Stimulated activated CD8-positive, alpha-beta memory T cell treated with anti-CD3 and anti-CD28 coated beads, Interleukin-12 subunit alpha, Interleukin-12 subunit beta, amount 100 ng/mL, for 1 hour (primary cell): ENCODE data around the gene PTGES2.
"Not testable (repeated sequence)": the region's sequence is repeated elsewhere in the genome, so short reads cannot be mapped to it uniquely, and the experiment has no call there.

ENCODE experiments used
- DNase-seq: peaks from one replicate; pipeline ENCODE4 v3.0.0-alpha.2; 2020; ENCODE audit warnings: low read depth

The PTGES2 gene

DNA sequence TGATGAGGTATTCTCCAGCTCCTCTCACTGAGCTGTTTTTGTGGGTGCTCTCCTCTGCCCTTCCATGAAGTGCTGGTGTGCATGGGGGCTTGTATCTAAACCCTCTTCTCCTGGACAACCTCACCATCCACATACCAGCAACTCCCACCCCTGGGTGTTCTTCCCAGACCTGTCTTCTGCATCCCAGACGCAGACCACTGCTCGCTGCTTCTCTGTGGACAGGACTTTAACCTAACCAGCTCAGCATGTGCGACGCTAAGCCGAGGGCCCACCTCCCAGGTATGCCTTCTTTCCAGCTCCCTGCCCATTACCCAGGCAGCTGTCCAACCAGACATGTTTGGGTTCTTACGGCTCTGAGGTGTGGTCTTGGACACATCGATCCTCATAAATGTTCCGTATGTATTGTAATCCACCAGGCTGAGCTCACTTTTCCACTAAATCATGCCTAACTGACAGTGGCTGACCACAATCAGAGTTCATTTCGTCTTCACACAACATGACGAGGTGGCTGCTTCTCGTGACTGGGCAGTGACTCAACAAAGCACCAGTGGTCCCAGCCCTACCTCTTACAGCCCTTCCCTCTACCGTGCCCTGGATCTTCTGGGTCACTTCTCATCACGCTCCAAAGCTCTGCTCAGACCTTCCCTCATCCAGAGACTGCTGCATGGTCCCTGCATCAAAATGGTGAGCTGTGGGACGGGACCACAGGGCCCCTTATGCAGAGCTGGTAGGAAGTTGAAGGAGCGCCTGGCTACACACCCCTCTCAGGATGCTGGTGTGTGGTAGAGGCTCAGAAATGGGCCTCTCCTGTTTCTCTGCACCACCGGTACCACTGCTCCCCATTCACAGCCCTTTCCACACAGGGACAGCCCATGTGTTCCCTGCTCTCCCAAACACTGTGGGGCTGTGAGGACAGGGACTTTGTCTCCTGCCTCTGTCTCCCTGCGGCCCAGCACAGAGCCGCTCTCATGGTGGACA lies 9.6 kb upstream of the PTGES2 start:
- no peak for DNase-seq

- not testable (repeated sequence) for DNase-seq
Observed at GRCh38 chr9:128135561-128135960, 8.0 kb upstream of the PTGES2 start.

DNA sequence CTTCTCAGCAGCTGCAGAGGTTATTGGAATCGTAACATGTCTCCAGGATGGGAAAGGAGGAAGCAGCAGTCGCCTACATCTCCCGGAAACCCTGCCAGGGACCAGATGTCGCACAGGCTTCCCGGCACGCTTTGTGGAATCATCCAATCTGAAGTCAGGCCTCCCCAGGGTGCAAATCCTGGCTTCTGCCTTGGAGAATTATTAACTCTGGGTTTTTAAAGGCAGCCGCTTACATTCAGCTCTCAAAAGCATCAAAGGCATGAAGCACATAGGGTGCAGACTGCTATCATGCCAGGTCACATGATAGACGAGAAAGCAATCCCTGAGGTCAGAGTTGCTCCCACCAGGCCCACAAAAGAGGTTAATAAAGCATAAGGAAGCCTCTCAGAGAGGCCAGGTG lies 4.6 kb upstream of the PTGES2 start:
- not testable (repeated sequence) for DNase-seq

DNA sequence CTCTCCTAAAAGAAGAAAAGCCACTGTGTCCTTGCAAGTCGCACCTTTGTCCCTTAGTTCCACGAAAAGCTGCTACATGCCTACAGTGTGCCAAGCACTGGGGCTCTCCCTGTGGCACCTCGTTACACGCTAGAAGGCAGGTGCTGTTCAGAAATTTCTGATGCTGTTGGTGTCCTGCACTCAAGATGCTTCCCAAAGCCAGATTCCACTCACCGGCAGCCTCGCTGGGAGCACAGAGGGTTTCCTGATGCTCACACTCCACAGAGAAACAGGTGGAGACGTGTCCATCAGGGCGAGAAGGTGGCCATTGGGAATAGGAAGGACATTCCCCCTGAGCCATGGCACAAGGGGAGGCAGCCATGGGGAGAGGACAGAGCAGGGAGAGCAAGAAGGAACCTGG lies 3.8 kb upstream of the PTGES2 start:
- not testable (repeated sequence) for DNase-seq

DNA sequence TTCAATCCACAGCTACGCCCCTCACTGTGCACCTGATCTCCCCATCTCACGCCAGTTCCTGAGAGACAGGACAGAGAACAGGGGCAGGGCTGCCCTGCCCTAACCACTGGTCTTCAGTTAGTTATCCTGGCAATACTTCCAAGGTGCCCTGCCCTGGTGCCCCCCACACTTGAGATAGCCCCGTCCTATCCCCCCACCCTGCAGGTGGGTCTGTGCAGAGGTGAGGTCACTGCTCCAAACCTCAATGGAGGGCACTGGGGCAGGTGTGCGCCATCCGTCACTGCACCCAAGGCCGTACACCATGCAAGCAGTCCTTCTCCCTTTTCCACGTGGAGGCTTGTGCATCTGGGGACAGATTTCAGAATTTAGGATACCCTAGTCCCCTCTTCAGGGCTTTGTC lies 3.1 kb upstream of the PTGES2 start:
- not testable (repeated sequence) for DNase-seq

DNA sequence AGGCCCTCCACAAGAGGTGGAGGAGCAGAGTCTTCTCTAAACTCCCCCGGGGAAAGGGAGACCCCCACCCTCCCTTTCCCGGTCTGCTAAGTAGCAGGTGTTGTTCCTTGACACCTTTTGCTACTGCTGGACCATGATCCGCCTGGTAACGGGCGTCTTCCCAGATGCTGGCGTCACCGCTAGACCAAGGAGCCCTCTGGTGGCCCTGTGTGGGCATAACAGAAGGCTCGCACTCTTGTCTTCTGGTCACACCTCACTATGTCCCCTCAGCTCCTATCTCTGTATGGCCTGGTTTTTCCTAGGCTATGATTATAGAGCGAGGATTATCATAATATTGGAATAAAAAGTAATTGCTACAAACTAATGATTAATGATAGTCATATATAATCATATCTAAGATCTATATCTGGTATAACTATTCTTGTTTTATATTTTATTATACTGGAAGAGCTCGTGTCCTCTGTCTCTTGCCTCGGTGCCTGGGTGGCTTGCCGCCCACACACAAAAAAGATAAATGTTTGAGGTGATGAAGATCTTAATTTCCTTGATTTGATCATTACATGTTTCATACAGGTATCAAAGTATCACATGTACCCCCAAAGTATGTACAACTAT lies 2.6 kb upstream of the PTGES2 start:
- DNase-seq: not testable (repeated sequence)

DNA sequence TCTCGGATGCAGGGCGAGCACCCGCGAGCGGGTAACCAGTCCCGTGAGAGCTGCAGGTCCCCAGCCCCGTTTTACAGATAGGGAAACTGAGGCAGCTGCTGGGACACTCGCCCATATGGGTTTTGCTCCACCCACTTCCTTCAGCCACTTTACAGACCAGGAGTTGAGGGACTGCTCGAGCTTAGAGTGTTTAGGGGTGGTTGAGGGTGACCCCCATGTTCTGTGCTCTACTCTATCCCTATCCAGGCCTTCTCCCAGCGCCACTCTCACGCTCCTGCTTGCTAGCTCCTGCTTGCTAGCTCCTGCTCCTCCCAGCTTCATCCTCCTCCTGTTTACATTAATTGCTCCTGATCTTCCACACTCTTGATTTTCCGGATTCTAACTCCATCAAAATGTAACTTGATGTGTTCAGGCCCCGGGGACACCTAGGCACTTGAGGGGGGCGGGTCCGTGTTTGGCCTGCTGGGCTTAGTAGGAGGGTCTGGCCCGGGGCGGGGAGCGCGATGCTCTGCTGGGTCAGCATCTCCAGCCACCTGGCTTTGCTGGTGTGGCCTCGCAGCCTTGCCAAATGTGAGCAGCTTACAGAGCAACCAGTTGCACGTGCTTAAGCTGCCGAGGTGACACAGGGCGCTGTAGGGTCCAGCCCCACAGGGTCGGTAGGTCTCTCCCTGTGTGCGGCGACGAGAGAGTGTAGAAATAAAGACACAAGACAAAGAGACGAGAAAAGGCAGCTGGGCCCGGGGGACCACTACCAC lies 1.5 kb upstream of the PTGES2 start:
- no peak for DNase-seq

DNA sequence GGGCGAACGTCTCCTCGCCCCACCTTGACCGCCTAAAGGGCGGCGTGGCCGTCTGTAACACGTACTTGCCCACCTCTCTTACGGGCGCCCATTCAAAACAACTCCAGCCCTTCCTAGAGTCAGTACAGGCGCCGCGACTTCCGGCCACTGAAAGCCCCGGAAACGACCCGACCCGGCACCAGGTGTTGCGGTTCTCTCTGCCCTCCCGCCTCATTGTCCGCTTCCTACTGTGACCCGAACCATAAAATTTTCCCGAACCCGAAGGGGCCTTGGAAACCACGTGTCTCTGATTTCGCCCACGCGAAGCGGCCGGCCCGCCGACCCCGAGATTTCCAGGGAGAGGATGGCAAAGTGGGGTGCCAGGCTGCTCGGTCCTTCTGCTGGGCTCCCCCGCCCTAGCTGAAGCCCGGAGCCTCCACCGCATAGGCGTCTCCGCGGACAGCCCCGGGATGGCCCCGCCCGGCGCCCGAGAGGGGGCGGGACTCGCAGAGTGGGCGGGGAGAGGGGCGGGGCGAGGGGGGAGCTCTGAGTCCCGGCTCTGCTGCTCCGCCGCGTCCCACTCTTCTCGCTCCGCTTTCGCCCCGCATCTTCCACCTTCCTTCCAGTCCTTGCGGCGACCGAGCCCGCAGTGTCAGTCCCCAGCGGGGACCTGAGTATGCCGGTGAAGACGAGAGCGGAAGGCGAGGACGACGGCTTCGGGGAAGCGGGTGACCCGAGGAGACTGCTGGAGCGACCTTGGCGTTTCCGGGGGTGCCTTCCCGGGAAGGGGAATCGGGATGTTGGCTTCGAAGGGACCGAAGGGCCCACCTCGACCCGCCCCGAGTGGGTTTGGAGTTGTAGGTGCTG lies 684 bp upstream of the PTGES2 start:
- peak; percentile 65 for DNase-seq

DNA sequence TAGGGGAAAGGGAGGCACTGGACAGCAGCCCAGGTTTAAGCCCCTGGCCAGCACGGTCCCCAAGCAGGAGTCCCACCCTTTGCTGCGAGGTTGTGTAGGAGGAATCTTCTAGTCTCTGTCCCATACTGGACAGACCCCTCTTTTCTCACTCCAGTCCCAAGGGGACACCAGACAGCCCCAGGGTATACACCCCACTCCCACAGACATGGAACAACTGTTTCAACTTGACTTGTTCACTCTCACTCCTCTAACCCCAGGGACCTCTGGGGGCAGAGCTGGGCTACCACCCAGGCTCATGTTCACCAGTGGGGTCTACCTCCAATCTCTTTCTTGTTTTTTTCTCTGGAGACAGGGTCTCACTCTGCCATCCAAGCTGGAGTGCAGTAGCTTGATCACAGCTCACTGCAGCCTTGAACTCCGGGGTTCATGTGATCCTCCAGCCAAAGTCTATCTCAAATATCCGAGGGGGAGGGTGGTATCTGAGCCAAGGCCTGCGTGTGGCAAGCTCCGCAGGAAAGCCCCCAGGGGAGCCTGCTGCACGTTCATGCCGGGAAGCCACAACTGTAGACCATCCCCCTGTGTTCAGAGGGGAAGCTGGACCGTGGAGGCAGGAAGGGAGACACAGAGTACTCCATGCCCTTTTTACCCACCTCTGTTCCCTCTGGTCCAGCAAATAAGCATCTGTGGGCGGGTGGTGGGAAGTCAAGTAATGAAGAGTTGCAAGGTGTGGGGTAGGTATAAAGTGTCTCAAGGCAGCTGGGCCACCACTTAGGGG lies 1.8 kb downstream of the PTGES2 start:
- DNase-seq: no peak

DNA sequence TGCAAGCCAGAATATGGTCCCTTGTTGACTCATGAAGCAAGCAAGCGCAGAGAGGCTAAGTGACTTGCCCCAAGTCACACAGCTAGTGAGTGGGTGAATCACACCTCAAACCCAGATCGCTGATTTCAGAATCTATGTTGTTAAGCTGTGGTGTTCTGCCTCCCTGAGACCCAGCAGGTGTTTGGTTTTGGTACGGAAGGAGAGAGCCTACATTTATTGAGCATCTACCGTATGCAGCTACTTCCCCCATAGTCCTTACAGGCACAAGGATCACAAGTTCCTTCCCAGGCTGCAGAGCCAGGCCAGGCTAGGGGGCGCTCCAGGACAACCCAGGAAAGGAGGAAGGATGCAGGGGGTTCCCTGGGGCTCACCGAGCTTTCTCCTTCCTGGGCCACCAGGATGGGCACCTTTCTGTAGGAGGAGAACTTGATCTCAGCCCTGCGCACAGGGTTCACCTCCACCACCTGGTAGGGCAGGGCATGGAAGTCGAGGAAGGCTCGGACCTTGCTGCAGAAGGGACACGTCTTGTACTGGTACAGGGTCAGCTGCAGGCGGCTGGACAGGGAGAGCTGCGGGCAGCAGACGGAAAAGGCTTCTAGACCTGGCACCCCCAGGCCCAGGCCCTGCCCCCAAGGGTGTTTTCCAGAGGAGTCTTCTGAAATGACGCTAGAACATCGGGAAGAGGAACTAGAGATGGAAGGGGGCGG lies 2.5 kb downstream of the PTGES2 start:
- peak; percentile 21 for DNase-seq

- DNase-seq: no peak
Observed at GRCh38 chr9:128124451-128124850, 3.1 kb downstream of the PTGES2 start.

GRCh38 chr9:128123451-128124080 lies 4.0 kb downstream of the PTGES2 start:
- DNase-seq: no peak

DNA sequence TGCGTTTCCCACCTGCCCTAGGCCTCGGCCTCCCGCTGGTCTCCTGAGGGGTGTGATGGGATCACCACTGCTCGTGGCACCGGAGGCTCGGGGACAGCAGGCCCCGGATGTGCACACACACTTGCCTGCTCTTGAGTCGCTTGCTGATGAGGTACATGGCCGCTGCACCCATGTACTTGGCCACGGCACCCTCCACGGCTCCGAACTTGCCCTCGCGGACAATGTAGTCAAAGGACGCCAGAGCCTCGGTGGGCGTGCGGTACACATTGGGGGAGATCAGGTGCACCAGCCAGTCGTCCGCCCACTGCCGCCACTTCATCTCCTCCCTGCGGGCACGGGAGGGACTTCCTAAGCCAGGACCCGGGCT lies 4.7 kb downstream of the PTGES2 start:
- no peak for DNase-seq

DNA sequence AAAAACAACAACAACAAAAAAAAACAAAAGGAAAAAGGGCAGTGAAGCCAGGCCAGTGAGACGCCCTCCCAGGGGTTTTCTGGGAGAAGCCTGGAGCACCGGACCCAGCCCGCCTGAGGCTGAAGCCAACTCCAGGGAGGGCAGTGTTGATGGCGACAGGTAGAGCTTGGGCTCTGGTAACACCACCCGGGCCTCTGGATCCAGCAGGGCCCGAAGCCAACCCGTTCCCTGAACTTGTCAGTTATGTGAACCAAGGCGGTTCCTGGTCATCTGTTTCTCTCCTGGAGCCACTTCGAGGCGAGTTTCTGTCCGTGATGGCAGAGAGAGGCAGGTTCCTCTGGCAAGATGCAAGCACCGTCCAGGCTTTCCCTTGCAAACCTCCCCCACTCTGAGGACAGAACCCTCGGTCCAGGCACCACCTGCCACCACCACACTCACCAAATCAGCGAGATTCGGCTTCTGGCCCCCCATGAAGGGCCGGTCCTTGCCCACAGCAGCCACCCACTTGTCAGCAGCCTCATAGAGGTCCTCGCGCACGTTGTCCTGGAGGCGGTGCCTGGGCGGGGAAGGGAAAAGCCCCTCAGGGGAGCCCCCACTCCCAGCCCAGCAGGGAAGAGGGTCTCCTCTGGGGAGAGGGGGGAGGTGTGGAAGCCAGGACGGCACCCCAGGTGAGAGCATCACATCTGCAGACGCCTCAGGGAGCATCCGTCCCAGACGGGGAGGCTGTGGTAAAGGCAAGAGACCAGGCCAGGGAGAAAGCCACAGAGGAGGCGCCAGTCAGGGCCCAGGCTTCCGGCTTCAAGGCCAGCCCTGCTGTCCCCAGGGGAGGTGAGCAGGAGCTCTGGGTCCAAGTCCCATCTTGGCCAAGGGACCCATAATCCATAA lies 5.4 kb downstream of the PTGES2 start:
- DNase-seq: no peak

DNA sequence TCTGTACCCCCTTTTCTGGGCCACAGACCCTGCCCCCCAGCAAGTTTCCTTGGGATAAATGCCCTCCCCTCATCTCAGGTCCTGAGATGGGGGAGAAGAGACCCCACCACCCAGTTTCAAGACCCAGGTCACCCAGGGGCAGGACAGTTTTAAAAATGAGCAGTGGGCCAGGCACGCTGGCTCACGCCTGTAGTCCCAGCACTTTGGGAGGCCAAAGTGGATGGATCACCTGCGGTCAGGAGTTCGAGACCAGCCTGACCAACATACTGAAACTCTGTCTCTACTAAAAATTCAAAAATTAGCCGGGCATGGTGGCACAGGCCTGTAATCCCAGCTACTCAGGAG lies 6.1 kb downstream of the PTGES2 start:
- DNase-seq: no peak

- no peak for DNase-seq
Observed at GRCh38 chr9:128120741-128121465, 6.6 kb downstream of the PTGES2 start.

DNA sequence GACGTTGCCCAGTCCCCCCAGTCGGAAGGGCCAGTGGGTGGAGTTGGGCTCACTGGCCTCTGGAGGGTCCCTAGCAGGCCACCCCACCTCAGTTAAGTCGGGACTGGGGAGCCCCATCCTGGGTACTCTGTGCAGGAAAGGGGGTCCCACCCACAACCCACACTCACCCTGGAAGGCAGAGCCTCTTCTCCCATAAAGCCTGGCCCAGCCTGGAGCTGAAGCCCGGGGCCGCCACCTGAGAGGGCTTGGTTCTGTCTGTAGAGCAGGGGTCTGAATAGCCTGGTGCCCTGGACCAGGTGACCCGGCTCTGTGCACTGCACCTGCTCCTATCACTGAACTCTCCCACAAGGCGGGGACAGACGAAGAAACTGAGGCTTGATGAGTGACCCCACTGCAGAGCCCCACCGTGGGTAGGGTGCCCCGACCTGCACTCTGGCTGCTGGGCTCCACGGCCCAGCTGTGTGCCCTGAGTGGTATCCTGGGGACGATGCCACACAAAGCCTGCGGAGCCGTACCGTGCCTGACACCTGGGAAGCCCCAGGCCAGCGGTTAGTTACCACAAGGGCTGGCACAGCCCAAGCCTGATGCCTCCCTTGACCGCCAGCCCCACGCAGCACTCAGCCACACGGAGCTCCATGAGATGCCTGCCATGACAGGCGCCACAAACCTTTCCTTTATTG lies 7.3 kb downstream of the PTGES2 start:
- no peak for DNase-seq
